H9 (cell line): ENCODE measurements around the gene RPRD2. TPM values are rescaled to one million over a fixed set of nuclear protein-coding genes. Genes with fewer than 3 reads are reported as not detected.

Source experiments
- DNase-seq: peaks from one replicate; pipeline ENCODE4 v3.0.0-alpha.2; 2017
- H2AFZ ChIP-seq: one replicate; pipeline ENCODE4 v1.6.1; 2013; ENCODE audit warnings: mild to moderate bottlenecking, low read length, control low read depth, moderate library complexity
- H2AK5ac ChIP-seq: 2 replicates; pipeline ENCODE4 v1.6.1; 2013; ENCODE audit warnings: low read length, control low read depth, mixed read lengths; ENCODE audit not compliant: insufficient read length
- H2BK120ac ChIP-seq: one replicate; pipeline ENCODE4 v1.6.1; 2013; ENCODE audit warnings: low read depth, mild to moderate bottlenecking, low read length, control low read depth, inconsistent platforms; ENCODE audit not compliant: poor library complexity, severe bottlenecking
- H2BK12ac ChIP-seq: 2 replicates; pipeline ENCODE4 v1.6.1; 2013; ENCODE audit warnings: low read length, control low read depth, mixed read lengths, low read depth; ENCODE audit not compliant: insufficient read length
- H2BK15ac ChIP-seq: 2 replicates; pipeline ENCODE4 v1.6.1; 2013; ENCODE audit warnings: low read depth, low read length, control low read depth
- H2BK20ac ChIP-seq: one replicate; pipeline ENCODE4 v1.6.1; 2013; ENCODE audit warnings: low read depth, mild to moderate bottlenecking, low read length, control low read depth, inconsistent platforms; ENCODE audit not compliant: poor library complexity, severe bottlenecking
- H2BK5ac ChIP-seq: 2 replicates; pipeline ENCODE4 v1.6.1; 2013; ENCODE audit warnings: low read length, control low read depth, mixed read lengths; ENCODE audit not compliant: insufficient read length
- H3K14ac ChIP-seq: 2 replicates; pipeline ENCODE4 v1.6.1; 2013; ENCODE audit warnings: low read length, control low read depth; ENCODE audit not compliant: insufficient read depth
- H3K18ac ChIP-seq: 2 replicates; pipeline ENCODE4 v1.6.1; 2013; ENCODE audit warnings: low read depth, mild to moderate bottlenecking, mixed read lengths, low read length, control low read depth; ENCODE audit not compliant: insufficient read length
- H3K23ac ChIP-seq: 2 replicates; pipeline ENCODE4 v1.6.1; 2013; ENCODE audit warnings: low read length, control low read depth, mixed read lengths, low read depth; ENCODE audit not compliant: insufficient read length
- H3K23me2 ChIP-seq: 2 replicates; pipeline ENCODE4 v1.6.1; 2013; ENCODE audit warnings: low read depth, mild to moderate bottlenecking, mixed read lengths, low read length, control low read depth; ENCODE audit not compliant: insufficient read length, poor library complexity, severe bottlenecking
- H3K27ac ChIP-seq: 2 replicates; pipeline ENCODE4 v1.5.1; 2013; ENCODE audit warnings: low read length, control low read depth, mixed read lengths, low read depth; ENCODE audit not compliant: insufficient read length
- H3K27me3 ChIP-seq: 2 replicates; pipeline ENCODE4 v1.6.1; 2013; ENCODE audit warnings: low read length, control low read depth, inconsistent platforms; ENCODE audit not compliant: insufficient read depth
- H3K4ac ChIP-seq: 2 replicates; pipeline ENCODE4 v1.6.1; 2013; ENCODE audit warnings: low read depth, mild to moderate bottlenecking, control low read depth, inconsistent platforms, low read length, moderate library complexity
- H3K4me1 ChIP-seq: 2 replicates; pipeline ENCODE4 v1.6.1; 2013; ENCODE audit warnings: low read length, control low read depth, inconsistent platforms; ENCODE audit not compliant: insufficient read depth
- H3K4me2 ChIP-seq: 2 replicates; pipeline ENCODE4 v1.6.1; 2013; ENCODE audit warnings: low read length, control low read depth, mixed read lengths; ENCODE audit not compliant: insufficient read length, insufficient read depth
- H3K56ac ChIP-seq: 2 replicates; pipeline ENCODE4 v1.6.1; 2013; ENCODE audit warnings: low read depth, mild to moderate bottlenecking, mixed read lengths, low read length, control low read depth; ENCODE audit not compliant: insufficient read length
- H3K79me1 ChIP-seq: 2 replicates; pipeline ENCODE4 v1.6.1; 2013; ENCODE audit warnings: low read depth, mild to moderate bottlenecking, moderate library complexity, low read length, control low read depth, inconsistent platforms; ENCODE audit not compliant: insufficient read depth, poor library complexity, severe bottlenecking
- H3K79me2 ChIP-seq: 2 replicates; pipeline ENCODE4 v1.6.1; 2013; ENCODE audit warnings: low read length, control low read depth, inconsistent platforms; ENCODE audit not compliant: insufficient read depth
- H3K9ac ChIP-seq: 2 replicates; pipeline ENCODE4 v1.6.1; 2013; ENCODE audit warnings: low read length, control low read depth, mixed read lengths; ENCODE audit not compliant: insufficient read length; ENCODE audit errors: extremely low read depth
- H3K9me3 ChIP-seq: one replicate; pipeline ENCODE4 v1.6.1; 2013; ENCODE audit warnings: low read depth, low read length, inconsistent platforms; ENCODE audit not compliant: control insufficient read depth
- H3T11ph ChIP-seq: one replicate; pipeline ENCODE4 v1.6.1; 2013; ENCODE audit warnings: mild to moderate bottlenecking, low read length, control low read depth, inconsistent platforms
- H4K20me1 ChIP-seq: one replicate; pipeline ENCODE4 v1.6.1; 2013; ENCODE audit not compliant: control insufficient read depth, insufficient read length, insufficient read depth
- H4K5ac ChIP-seq: 2 replicates; pipeline ENCODE4 v1.6.1; 2013; ENCODE audit warnings: low read depth, mild to moderate bottlenecking, mixed read lengths, low read length, control low read depth; ENCODE audit not compliant: insufficient read length
- H4K8ac ChIP-seq: replicated peaks from 2 replicates; pipeline ENCODE4 v1.6.1; 2013; ENCODE audit warnings: low read length, control low read depth, mixed read lengths, low read depth; ENCODE audit not compliant: insufficient read length
- H4K91ac ChIP-seq: 2 replicates; pipeline ENCODE4 v1.6.1; 2013; ENCODE audit warnings: low read depth, mild to moderate bottlenecking, moderate library complexity, mixed read lengths, low read length, control low read depth; ENCODE audit not compliant: insufficient read length
- H3K27ac Mint-ChIP-seq, 3 experiments: 2 replicates in 2 of 3; 3 replicates in 1 of 3; pipeline ENCODE4 v1.8.0; 2020 to 2021; ENCODE audit warnings: mixed read lengths in 3 of 3, mild to moderate bottlenecking in 1 of 3, moderate library complexity in 1 of 3
- H3K27me3 Mint-ChIP-seq: 2 replicates; pipeline ENCODE4 v1.8.0; 2021; ENCODE audit warnings: low read depth, mild to moderate bottlenecking, moderate library complexity, mixed read lengths
- H3K36me3 Mint-ChIP-seq, 3 experiments: 2 replicates in 2 of 3; 3 replicates in 1 of 3; pipeline ENCODE4 v1.8.0; 2020 to 2021; ENCODE audit warnings: low read depth in 3 of 3, mixed read lengths in 3 of 3; ENCODE audit not compliant: insufficient read depth in 1 of 3
- H3K4me1 Mint-ChIP-seq, 2 experiments: 2 replicates each; pipeline ENCODE4 v1.8.0; 2020; ENCODE audit warnings: mixed read lengths in 2 of 2
- H3K4me3 Mint-ChIP-seq, 2 experiments: 2 replicates in 1 of 2; 3 replicates in 1 of 2; pipeline ENCODE4 v1.8.0; 2020 to 2021; ENCODE audit warnings: mild to moderate bottlenecking in 2 of 2, mixed read lengths in 2 of 2, moderate library complexity in 1 of 2
- H3K9me3 Mint-ChIP-seq, 2 experiments: 2 replicates in 1 of 2; 3 replicates in 1 of 2; pipeline ENCODE4 v1.8.0; 2020; ENCODE audit warnings: mild to moderate bottlenecking in 2 of 2, mixed read lengths in 2 of 2, moderate library complexity in 1 of 2
- WGBS: extraction: QIAGEN DNeasy Blood & Tissue Kit; methylation state at CpG from one replicate; pipeline ENCODE4 v1.1.7; 2013; ENCODE audit warnings: missing lambda C conversion rate, low lambda C conversion rate, mixed read lengths; ENCODE audit not compliant: insufficient read length; ENCODE audit errors: extremely low coverage; 5-methylcytosine and 5-hydroxymethylcytosine counted together
- total RNA-seq: library from RNA; stranded (reverse); gene quantifications from 2 replicates; pipeline ENCODE4 v1.2.1, GENCODE V29; 2021
- TF ChIP-seq, protein P1 (sequence below): fragments of 200-600 bp; sonication (generic); conservative IDR thresholded peaks from 3 replicates; pipeline ENCODE4 v1.8.0; 2021; ENCODE audit warnings: antibody characterized with exemption, mild to moderate bottlenecking

Gene RPRD2
- total RNA-seq, 1 experiment from 2014 or later = 39.0 TPM

DNA sequence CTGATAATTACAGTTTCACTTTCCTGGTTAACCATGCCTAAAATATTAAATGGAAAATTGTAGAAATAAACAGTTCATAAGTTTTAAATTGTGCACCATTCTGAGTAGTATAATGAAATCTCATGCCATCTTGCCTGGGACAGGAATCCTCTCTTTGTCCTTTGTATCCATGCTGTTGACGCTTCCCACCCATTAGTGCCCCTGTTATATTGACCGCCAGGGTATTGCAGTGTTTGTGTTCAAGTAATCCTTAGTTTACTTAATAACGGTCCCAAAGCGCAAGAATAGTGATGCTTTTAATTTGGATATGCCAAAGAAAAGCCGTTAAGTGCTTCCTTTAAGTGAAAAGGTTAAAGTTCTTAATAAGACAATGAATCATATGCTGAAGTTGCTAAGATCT is 41.7 kb downstream of the RPRD2 start:
- Histone ChIP-seq H2BK12ac (no peak overlapping the region), H2BK120ac (no peak overlapping the region), H2BK5ac (no peak overlapping the region), H3T11ph (no peak overlapping the region), H3K79me1 (peaks cover 21% of the 10 kb centered on the region), H3K23ac (no peak overlapping the region), H3K4me1 (no peaks in the 10 kb centered on the region; the same call in 1 of the 2 replicates), H3K9ac (no peak overlapping the region), H2AK5ac (no peak overlapping the region), H3K4me2 (no peak overlapping the region), H4K91ac (no peak overlapping the region), H2BK15ac (no peak overlapping the region), H3K23me2 (no peaks in the 10 kb centered on the region), H3K27ac (no peak overlapping the region), H3K14ac (no peak overlapping the region), H4K20me1 (no peaks in the 10 kb centered on the region), H3K56ac (no peak overlapping the region), H3K4ac (no peak overlapping the region), H3K9me3 (no peaks in the 10 kb centered on the region), H4K8ac (no peak overlapping the region), H2BK20ac (no peak overlapping the region), H3K79me2 (peaks cover 9% of the 10 kb centered on the region; the same call in 1 of the 2 replicates), H3K18ac (no peak overlapping the region), H4K5ac (no peak overlapping the region), H3K27me3 (no peaks in the 10 kb centered on the region), H2AFZ (no peak overlapping the region)
- no peaks in the 10 kb centered on the region for H3K27me3 Mint-ChIP-seq
- peaks cover 33 to 41% of the 10 kb centered on the region in 2 experiments for H3K4me1 Mint-ChIP-seq
- H3K9me3 Mint-ChIP-seq = no peaks in the 10 kb centered on the region
- no peak for DNase-seq
- WGBS = no CpG with 5 or more reads among the region's 5 CpGs
- H3K4me3 Mint-ChIP-seq = no peak overlapping the region
- H3K36me3 Mint-ChIP-seq = peaks cover 0 to 1% (median 0%) of the 10 kb centered on the region in 3 experiments; a peak in 1 of 7 replicates
- H3K27ac Mint-ChIP-seq = peak overlapping the region in 1 of 3 experiments; percentile 15; a peak in 2 of 7 replicates
- TF ChIP-seq, protein P1, sequence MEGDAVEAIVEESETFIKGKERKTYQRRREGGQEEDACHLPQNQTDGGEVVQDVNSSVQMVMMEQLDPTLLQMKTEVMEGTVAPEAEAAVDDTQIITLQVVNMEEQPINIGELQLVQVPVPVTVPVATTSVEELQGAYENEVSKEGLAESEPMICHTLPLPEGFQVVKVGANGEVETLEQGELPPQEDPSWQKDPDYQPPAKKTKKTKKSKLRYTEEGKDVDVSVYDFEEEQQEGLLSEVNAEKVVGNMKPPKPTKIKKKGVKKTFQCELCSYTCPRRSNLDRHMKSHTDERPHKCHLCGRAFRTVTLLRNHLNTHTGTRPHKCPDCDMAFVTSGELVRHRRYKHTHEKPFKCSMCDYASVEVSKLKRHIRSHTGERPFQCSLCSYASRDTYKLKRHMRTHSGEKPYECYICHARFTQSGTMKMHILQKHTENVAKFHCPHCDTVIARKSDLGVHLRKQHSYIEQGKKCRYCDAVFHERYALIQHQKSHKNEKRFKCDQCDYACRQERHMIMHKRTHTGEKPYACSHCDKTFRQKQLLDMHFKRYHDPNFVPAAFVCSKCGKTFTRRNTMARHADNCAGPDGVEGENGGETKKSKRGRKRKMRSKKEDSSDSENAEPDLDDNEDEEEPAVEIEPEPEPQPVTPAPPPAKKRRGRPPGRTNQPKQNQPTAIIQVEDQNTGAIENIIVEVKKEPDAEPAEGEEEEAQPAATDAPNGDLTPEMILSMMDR = no peak
